ENCODE data around the gene SLCO3A1. TPM values are rescaled to one million over a fixed set of nuclear protein-coding genes. Genes with fewer than 3 reads are reported as not detected.

The SLCO3A1 gene
- total RNA-seq, 1 experiment from 2014 or later = 5.1 TPM

- H3K36me3 ChIP-seq (ENCODE audit: control insufficient read depth in 1 of 2, insufficient read depth in 2 of 2, low read length in 2 of 2) = no peaks in the 10 kb centered on the region
- ChIA-PET RAD21 (ENCODE audit: low non-redundant PET in 1 of 2, low total read pairs in 2 of 2, uncharacterized antibody in 2 of 2, unreplicated experiment in 2 of 2) (no interaction called here), CTCF (no interaction called here), POLR2A (no interaction called here)
- no TSS peak for BruUV-seq (replicated peaks)
- TF ChIP-seq SP1 (IDR thresholded peaks at IDR 0.05; ENCODE audit: low read depth) = no peak
- TF ChIP-seq TCF7L2 (IDR thresholded peaks at IDR 0.05; ENCODE audit: borderline replicate concordance, extremely low read depth, insufficient read depth, insufficient read length) = no peak
- TF ChIP-seq JUND (IDR thresholded peaks at IDR 0.05) = no peak
- no peak for TF ChIP-seq EZH2 (IDR thresholded peaks at IDR 0.05)
- TF ChIP-seq ZBTB33 (IDR thresholded peaks at IDR 0.05; ENCODE audit: extremely low read depth, insufficient replicate concordance, low read length) = no peak
- no peak for TF ChIP-seq EGR1 (IDR thresholded peaks at IDR 0.05; ENCODE audit: low read depth)
- no peaks in the 10 kb centered on the region for H3K27me3 ChIP-seq (ENCODE audit: insufficient read depth, low read length)
- H3K9me2 ChIP-seq (ENCODE audit: insufficient read depth) = no peaks in the 10 kb centered on the region
- ATAC-seq = no peak
- no peak overlapping the region for H3K4me3 ChIP-seq (replicated peaks in 1 of 2; ENCODE audit: low read depth in 1 of 2, low read length in 2 of 2)
- no peak overlapping the region for H2AFZ ChIP-seq (ENCODE audit: low read depth, low read length, poor library complexity, severe bottlenecking)
- H4K20me1 ChIP-seq (ENCODE audit: insufficient read depth) = no peaks in the 10 kb centered on the region
- H3K9ac ChIP-seq (ENCODE audit: low read length) = no peak overlapping the region
- intact Hi-C loops (cut with micrococcal nuclease) = loop anchor here (5.0 kb wide), 1 partner anchor 189 kb away; no protein-coding TSS in a partner anchor
- no peaks in the 10 kb centered on the region for H3K9me3 ChIP-seq (ENCODE audit: control insufficient read depth in 1 of 2, insufficient read depth in 1 of 2, low read depth in 1 of 2, low read length in 2 of 2)
- no peak for DNase-seq (ENCODE audit: low read depth, low spot score)
- H3K79me2 ChIP-seq (ENCODE audit: insufficient read depth, low read length) = no peaks in the 10 kb centered on the region
- no peak overlapping the region for H3K4me2 ChIP-seq (ENCODE audit: low read length)
- peaks cover 0 to 12% of the 10 kb centered on the region in 2 experiments; a peak in 2 of 4 replicates for H3K4me1 ChIP-seq (ENCODE audit: control insufficient read depth in 1 of 2, insufficient read depth in 2 of 2, low read length in 2 of 2)
- H3K27ac ChIP-seq (ENCODE audit: low read depth, low read length) = no peak overlapping the region
Observed at GRCh38 chr15:91887921-91888373, 34.4 kb downstream of the SLCO3A1 start.

- intact Hi-C loops (cut with micrococcal nuclease) = loop anchor here (5.0 kb wide), 1 partner anchor 188 kb away; no protein-coding TSS in a partner anchor
- no peak overlapping the region for H3K4me2 ChIP-seq (ENCODE audit: low read length)
- POLR2A ChIA-PET = no interaction called here
- CTCF ChIA-PET = no interaction called here
- no peaks in the 10 kb centered on the region for H3K27me3 ChIP-seq (ENCODE audit: insufficient read depth, low read length)
- peaks cover 0 to 12% of the 10 kb centered on the region in 2 experiments; a peak in 2 of 4 replicates for H3K4me1 ChIP-seq (ENCODE audit: control insufficient read depth in 1 of 2, insufficient read depth in 2 of 2, low read length in 2 of 2)
- no peaks in the 10 kb centered on the region for H4K20me1 ChIP-seq (ENCODE audit: insufficient read depth)
- H2AFZ ChIP-seq (ENCODE audit: low read depth, low read length, poor library complexity, severe bottlenecking) = no peak overlapping the region
- RAD21 ChIA-PET (ENCODE audit: low non-redundant PET in 1 of 2, low total read pairs in 2 of 2, uncharacterized antibody in 2 of 2, unreplicated experiment in 2 of 2) = no interaction called here
- BruUV-seq (replicated peaks) = no TSS peak
- ATAC-seq (no peak), DNase-seq (ENCODE audit: low read depth, low spot score) (no peak)
- no peaks in the 10 kb centered on the region for H3K79me2 ChIP-seq (ENCODE audit: insufficient read depth, low read length)
- H3K36me3 ChIP-seq (ENCODE audit: control insufficient read depth in 1 of 2, insufficient read depth in 2 of 2, low read length in 2 of 2) = no peaks in the 10 kb centered on the region
- H3K27ac ChIP-seq (ENCODE audit: low read depth, low read length) = no peak overlapping the region
- H3K9me2 ChIP-seq (ENCODE audit: insufficient read depth) = no peaks in the 10 kb centered on the region
- H3K9ac ChIP-seq (ENCODE audit: low read length) = no peak overlapping the region
- H3K4me3 ChIP-seq (replicated peaks in 1 of 2; ENCODE audit: low read depth in 1 of 2, low read length in 2 of 2) = no peak overlapping the region
- H3K9me3 ChIP-seq (ENCODE audit: control insufficient read depth in 1 of 2, insufficient read depth in 1 of 2, low read depth in 1 of 2, low read length in 2 of 2) = no peaks in the 10 kb centered on the region
- TF ChIP-seq MAX (IDR thresholded peaks at IDR 0.05) (no peak), CTCF (IDR thresholded peaks at IDR 0.05 in 2 of 3, conservative IDR thresholded peaks at IDR 0.05 in 1 of 3; ENCODE audit: borderline replicate concordance in 1 of 3, insufficient read depth in 1 of 3, low read depth in 2 of 3, low read length in 2 of 3) (no peak), JUND (IDR thresholded peaks at IDR 0.05) (no peak), SIN3A (IDR thresholded peaks at IDR 0.05; ENCODE audit: low read depth) (no peak), SRF (IDR thresholded peaks at IDR 0.05; ENCODE audit: low read depth) (no peak), CBX3 (IDR thresholded peaks at IDR 0.05; ENCODE audit: low read depth) (no peak), CEBPB (IDR thresholded peaks at IDR 0.05; ENCODE audit: low read depth) (no peak), YY1 (IDR thresholded peaks at IDR 0.05; ENCODE audit: extremely low read depth, insufficient replicate concordance, low read depth, low read length) (no peak), TCF7L2 (IDR thresholded peaks at IDR 0.05; ENCODE audit: borderline replicate concordance, extremely low read depth, insufficient read depth, insufficient read length) (no peak), EGR1 (IDR thresholded peaks at IDR 0.05; ENCODE audit: low read depth) (no peak), ZFX (IDR thresholded peaks at IDR 0.05) (no peak), SP1 (IDR thresholded peaks at IDR 0.05; ENCODE audit: low read depth) (no peak), FOSL1 (IDR thresholded peaks at IDR 0.05; ENCODE audit: low read depth) (no peak), EZH2phosphoT487 (IDR thresholded peaks at IDR 0.05; ENCODE audit: borderline replicate concordance) (no peak)
Observed at GRCh38 chr15:91889111-91889815, 35.8 kb downstream of the SLCO3A1 start.

All from HCT116 (cell line).